GM12874 (cell line): ENCODE data around the gene TDRKH.

Experiments used
- CTCF ChIP-seq: IDR thresholded peaks from 2 replicates; pipeline ENCODE4 v1.5.1; 2011; ENCODE audit warnings: low read depth, mild to moderate bottlenecking, control low read depth, low read length, moderate library complexity; ENCODE audit not compliant: insufficient read depth

TDRKH gene

GRCh38 chr1:151762941-151763921 is 27.1 kb downstream of the TDRKH start, which contains the start of gene MRPL9:
MRPL9 (minus strand) TSS chr1:151763496; CDS start chr1:151763479, 17 bp downstream.
- TF ChIP-seq CTCF = no peak

GRCh38 chr1:151760597-151761385 is 29.5 kb downstream of the TDRKH start:
- TF ChIP-seq CTCF = no peak

GRCh38 chr1:151759241-151759640 is 31.1 kb downstream of the TDRKH start:
- TF ChIP-seq CTCF = no peak

GRCh38 chr1:151756291-151756690 is 34.0 kb downstream of the TDRKH start:
- no peak for TF ChIP-seq CTCF

GRCh38 chr1:151741516-151741915 is 48.8 kb downstream of the TDRKH start:
- no peak for TF ChIP-seq CTCF

GRCh38 chr1:151739590-151740355 is 50.5 kb downstream of the TDRKH start:
- TF ChIP-seq CTCF = no peak
